Progenitor cell of endocrine pancreas (in vitro differentiated cells): ENCODE results near the gene BTRC. TPM values are rescaled to one million over a fixed set of nuclear protein-coding genes. Genes with fewer than 3 reads are reported as not detected.
A peak's percentile ranks its signal among the peaks of the same experiment; 100 is the strongest.

ENCODE experiments used
- DNase-seq: peaks from one replicate; pipeline ENCODE4 v3.0.0; 2021; ENCODE audit warnings: low spot score; ENCODE audit not compliant: unreplicated experiment
- H3K27ac Mint-ChIP-seq: 2 replicates; pipeline ENCODE4 v1.8.0; 2021; ENCODE audit warnings: mild to moderate bottlenecking, moderate library complexity, mixed read lengths
- H3K27me3 Mint-ChIP-seq: 2 replicates; pipeline ENCODE4 v1.8.0; 2021; ENCODE audit warnings: mixed read lengths
- H3K36me3 Mint-ChIP-seq: 2 replicates; pipeline ENCODE4 v1.8.0; 2022; ENCODE audit warnings: mixed read lengths; ENCODE audit not compliant: insufficient read depth
- H3K4me1 Mint-ChIP-seq: 2 replicates; pipeline ENCODE4 v1.8.0; 2021; ENCODE audit warnings: low read depth, mixed read lengths
- H3K4me3 Mint-ChIP-seq: 2 replicates; pipeline ENCODE4 v1.8.0; 2021; ENCODE audit warnings: low read depth, mild to moderate bottlenecking, moderate library complexity, mixed read lengths
- H3K9me3 Mint-ChIP-seq: 2 replicates; pipeline ENCODE4 v1.8.0; 2021; ENCODE audit warnings: low read depth, mixed read lengths
- total RNA-seq: library from RNA; stranded (reverse); gene quantifications from 2 replicates; pipeline ENCODE4 v1.2.1, GENCODE V29; 2021
- TF ChIP-seq, protein P1 (sequence below): fragments of 200-600 bp; sonication (generic); IDR thresholded peaks from one replicate; pipeline ENCODE4 v1.5.0; 2021; ENCODE audit warnings: antibody characterized with exemption, mild to moderate bottlenecking; ENCODE audit not compliant: unreplicated experiment

The BTRC gene
- total RNA-seq, 1 donor from 2014 or later, result 46.5 TPM

DNA sequence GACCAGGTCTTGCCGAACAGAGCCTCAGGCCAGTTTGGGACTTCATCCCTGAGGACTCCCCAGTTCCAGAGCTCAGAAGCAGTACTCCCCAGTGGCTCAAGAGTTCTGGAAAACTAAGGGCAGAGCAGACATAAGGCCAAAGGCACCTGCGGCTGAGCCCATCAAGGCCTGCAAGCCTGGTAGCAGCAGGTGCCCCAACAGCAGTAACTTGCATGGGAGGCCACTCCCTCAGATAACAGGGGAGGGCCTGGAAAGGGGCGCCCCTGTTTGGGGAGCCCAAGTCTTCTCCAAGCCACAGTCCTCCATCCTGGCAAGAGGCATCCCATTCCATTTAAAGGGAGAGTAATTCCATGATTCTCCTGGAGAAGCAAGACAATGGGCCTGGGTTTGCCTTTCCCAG, 221.1 kb downstream of the BTRC start:
- TF ChIP-seq, protein P1, sequence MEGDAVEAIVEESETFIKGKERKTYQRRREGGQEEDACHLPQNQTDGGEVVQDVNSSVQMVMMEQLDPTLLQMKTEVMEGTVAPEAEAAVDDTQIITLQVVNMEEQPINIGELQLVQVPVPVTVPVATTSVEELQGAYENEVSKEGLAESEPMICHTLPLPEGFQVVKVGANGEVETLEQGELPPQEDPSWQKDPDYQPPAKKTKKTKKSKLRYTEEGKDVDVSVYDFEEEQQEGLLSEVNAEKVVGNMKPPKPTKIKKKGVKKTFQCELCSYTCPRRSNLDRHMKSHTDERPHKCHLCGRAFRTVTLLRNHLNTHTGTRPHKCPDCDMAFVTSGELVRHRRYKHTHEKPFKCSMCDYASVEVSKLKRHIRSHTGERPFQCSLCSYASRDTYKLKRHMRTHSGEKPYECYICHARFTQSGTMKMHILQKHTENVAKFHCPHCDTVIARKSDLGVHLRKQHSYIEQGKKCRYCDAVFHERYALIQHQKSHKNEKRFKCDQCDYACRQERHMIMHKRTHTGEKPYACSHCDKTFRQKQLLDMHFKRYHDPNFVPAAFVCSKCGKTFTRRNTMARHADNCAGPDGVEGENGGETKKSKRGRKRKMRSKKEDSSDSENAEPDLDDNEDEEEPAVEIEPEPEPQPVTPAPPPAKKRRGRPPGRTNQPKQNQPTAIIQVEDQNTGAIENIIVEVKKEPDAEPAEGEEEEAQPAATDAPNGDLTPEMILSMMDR, result no peak
- Mint-ChIP-seq H3K27me3 (peaks cover 27% of the 10 kb centered on the region), H3K4me1 (no peaks in the 10 kb centered on the region), H3K27ac (no peak overlapping the region), H3K4me3 (no peak overlapping the region), H3K36me3 (peaks cover 3% of the 10 kb centered on the region), H3K9me3 (peaks cover 3% of the 10 kb centered on the region)
- DNase-seq, result no peak

DNA sequence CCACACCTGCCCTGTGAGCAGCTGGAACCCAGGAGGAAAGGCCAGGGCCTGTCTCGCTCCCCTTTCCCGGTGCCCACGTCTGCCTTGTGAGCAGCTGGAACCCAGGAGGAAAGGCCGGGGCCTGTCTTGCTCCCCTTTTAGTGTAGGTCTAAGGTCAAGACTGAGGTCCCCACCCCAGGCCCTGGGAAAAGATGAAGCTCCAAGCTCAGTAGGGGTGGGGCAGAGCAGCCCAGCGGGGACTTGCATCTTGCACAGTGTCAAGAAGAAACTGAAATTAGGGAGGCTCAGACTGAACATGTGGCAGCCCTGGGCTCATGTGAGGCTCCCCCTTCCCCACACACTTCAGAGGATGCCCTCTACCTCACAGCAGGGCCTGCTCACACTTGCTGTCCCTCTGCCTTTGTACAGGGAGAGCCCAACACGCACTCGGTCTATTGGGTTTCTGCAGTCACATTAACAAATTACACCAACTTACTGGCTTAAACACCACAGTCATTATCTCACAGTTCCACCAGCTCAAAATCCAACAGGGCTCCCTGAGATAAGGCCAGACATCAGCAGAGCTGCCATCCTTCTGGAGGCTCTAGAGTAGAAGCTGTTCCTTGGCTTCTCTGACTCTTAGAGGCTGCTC, 221.7 kb downstream of the BTRC start:
- no peak overlapping the region for H3K27ac Mint-ChIP-seq
- H3K4me1 Mint-ChIP-seq, result no peaks in the 10 kb centered on the region
- DNase-seq, result no peak
- H3K36me3 Mint-ChIP-seq, result peaks cover 3% of the 10 kb centered on the region
- peaks cover 3% of the 10 kb centered on the region for H3K9me3 Mint-ChIP-seq
- H3K27me3 Mint-ChIP-seq, result peaks cover 24% of the 10 kb centered on the region
- TF ChIP-seq, protein P1, result no peak
- no peak overlapping the region for H3K4me3 Mint-ChIP-seq

DNA sequence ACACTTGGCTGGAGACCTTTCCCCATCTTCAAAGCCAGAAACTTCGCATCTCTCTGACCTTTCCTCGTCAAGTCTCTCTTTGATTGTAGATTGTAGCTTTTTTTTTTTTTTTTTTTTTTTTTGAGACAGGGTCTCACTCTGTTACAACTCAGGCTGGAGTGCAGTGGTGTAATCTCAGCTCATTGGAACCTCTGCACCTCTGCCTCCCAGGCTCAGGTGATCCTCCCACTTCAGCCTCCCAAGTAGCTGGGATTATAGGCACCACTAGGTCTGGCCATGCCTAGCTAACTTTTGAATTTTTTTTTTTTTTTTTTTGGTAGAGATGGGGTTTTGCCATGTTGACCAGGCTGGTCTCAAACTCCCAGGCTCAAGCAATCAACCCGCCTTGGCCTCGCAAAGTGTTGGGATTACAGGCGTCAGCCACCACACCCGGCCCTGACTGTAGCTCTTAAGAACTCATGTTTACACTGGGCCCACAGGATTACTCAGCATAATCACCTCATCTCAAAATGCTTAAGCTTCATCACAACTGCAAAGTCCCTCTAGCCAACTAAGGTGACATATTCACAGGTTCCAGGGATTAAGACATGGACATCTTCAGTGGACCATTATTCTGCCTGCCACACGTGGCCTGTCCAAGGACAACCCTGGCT, 222.4 kb downstream of the BTRC start:
- no peak for DNase-seq
- Mint-ChIP-seq H3K4me3 (no peak overlapping the region), H3K36me3 (peaks cover 3% of the 10 kb centered on the region), H3K27me3 (peaks cover 17% of the 10 kb centered on the region), H3K27ac (no peak overlapping the region), H3K4me1 (no peaks in the 10 kb centered on the region), H3K9me3 (peaks cover 3% of the 10 kb centered on the region)
- TF ChIP-seq, protein P1, result no peak

DNA sequence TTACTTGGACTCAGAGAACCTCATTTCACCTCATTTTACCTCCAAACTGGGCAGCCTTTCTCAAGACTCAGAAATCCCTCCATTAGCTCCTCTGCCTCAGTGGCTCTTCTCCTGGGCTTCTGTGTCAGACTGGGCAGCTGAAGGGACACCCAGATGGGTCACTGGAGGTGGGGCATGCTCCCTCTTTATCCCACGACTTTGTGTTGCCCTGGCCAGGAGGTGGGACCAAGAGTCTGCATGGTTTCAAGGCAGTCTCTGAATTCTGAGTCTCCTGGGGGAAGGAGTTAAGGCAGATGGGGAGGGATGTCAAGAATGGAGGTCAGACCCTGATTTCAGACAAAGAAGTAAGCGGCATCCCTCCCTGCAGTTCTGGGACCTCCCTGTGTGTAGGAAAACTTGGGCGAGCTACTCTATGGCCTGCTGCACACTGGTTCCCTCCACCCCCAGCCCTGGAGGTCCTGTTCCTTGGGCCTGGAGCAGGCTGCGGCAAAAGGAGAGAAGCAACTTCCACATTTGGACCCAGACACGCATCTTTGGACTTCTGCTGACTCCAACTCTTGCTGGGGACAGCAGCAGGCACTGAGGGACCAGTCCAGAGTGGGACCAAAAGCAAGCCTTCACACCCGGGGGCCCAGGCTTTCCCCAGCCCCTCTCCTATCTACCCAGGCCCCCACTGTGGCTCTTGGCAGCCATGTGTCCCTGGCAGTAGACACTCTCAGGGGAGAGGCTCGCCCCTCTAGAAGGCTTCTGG, 223.3 kb downstream of the BTRC start:
- H3K4me1 Mint-ChIP-seq, result no peaks in the 10 kb centered on the region
- peaks cover 3% of the 10 kb centered on the region for H3K36me3 Mint-ChIP-seq
- H3K27ac Mint-ChIP-seq, result no peak overlapping the region
- H3K27me3 Mint-ChIP-seq, result peaks cover 8% of the 10 kb centered on the region
- TF ChIP-seq, protein P1, result no peak
- H3K9me3 Mint-ChIP-seq, result peaks cover 3% of the 10 kb centered on the region
- DNase-seq, result no peak
- H3K4me3 Mint-ChIP-seq, result no peak overlapping the region

DNA sequence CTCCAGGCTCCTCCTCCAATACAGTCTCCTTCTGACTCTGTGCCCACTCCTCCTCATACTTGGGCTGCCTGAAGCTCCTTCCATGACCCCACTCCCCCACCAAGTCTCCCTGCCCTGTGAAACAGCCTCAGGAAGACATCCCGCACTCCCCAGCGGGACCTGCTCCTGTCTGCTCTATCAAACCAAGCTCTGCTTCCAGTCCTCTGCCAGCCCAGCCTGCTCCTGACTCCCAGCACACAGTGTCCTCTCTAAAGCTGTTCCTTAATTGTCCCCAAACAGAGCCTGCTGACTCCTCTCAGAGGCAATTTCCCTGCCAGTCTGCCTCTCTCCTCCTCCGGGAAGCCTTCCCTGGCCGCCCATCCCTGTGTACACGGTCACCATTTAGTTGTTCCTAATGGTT, 224.2 kb downstream of the BTRC start:
- H3K36me3 Mint-ChIP-seq, result peaks cover 3% of the 10 kb centered on the region
- H3K27ac Mint-ChIP-seq, result peak overlapping the region; percentile 3
- no peaks in the 10 kb centered on the region for H3K4me1 Mint-ChIP-seq
- DNase-seq, result no peak
- no peak overlapping the region for H3K4me3 Mint-ChIP-seq
- no peaks in the 10 kb centered on the region for H3K27me3 Mint-ChIP-seq
- no peaks in the 10 kb centered on the region for H3K9me3 Mint-ChIP-seq
- TF ChIP-seq, protein P1, result no peak
